SK-N-MC (cell line): ENCODE results near the gene MTCP1.

Source experiments
- DNase-seq: peaks from one replicate; pipeline ENCODE4 v3.0.0-alpha.2; 2011; ENCODE audit warnings: low read depth, low spot score
- H3K27ac ChIP-seq: fragments of 200-600 bp; sonication (generic); 2 replicates; pipeline ENCODE4 v1.5.1; 2016; ENCODE audit warnings: mixed run types
- H3K36me3 ChIP-seq: fragments of 200-600 bp; sonication (generic); 2 replicates; pipeline ENCODE4 v1.6.1; 2017; ENCODE audit warnings: antibody characterized with exemption, low read length, mixed read lengths; ENCODE audit not compliant: insufficient read depth
- H3K4me3 ChIP-seq: fragments of 200-600 bp; sonication (generic); 2 replicates; pipeline ENCODE4 v1.5.1; 2016
- H3K9ac ChIP-seq: fragments of 200-600 bp; sonication (generic); 2 replicates; pipeline ENCODE4 v1.8.0; 2017; ENCODE audit warnings: mixed run types, mixed read lengths; ENCODE audit not compliant: insufficient read length
- H3K9me3 ChIP-seq: fragments of 200-600 bp; sonication (generic); 2 replicates; pipeline ENCODE4 v1.6.1; 2017; ENCODE audit warnings: low read depth, mild to moderate bottlenecking, antibody characterized with exemption, low read length, moderate library complexity, mixed read lengths
- EZH2 ChIP-seq: fragments of 200-600 bp; sonication (generic); IDR thresholded peaks from one replicate; pipeline ENCODE4 v1.6.1; 2017; ENCODE audit warnings: antibody characterized with exemption
- FOXP2 ChIP-seq: optimal IDR thresholded peaks from 2 replicates; pipeline ENCODE3; 2011; ENCODE audit warnings: mild to moderate bottlenecking, moderate library complexity; ENCODE audit not compliant: insufficient read depth; ENCODE audit errors: extremely low read length, control extremely low read depth
- POLR2AphosphoS5 ChIP-seq: IDR thresholded peaks from 2 replicates; pipeline ENCODE4 v1.6.1; 2012; ENCODE audit warnings: mild to moderate bottlenecking, low read depth, low read length, borderline replicate concordance

MTCP1 gene

DNA sequence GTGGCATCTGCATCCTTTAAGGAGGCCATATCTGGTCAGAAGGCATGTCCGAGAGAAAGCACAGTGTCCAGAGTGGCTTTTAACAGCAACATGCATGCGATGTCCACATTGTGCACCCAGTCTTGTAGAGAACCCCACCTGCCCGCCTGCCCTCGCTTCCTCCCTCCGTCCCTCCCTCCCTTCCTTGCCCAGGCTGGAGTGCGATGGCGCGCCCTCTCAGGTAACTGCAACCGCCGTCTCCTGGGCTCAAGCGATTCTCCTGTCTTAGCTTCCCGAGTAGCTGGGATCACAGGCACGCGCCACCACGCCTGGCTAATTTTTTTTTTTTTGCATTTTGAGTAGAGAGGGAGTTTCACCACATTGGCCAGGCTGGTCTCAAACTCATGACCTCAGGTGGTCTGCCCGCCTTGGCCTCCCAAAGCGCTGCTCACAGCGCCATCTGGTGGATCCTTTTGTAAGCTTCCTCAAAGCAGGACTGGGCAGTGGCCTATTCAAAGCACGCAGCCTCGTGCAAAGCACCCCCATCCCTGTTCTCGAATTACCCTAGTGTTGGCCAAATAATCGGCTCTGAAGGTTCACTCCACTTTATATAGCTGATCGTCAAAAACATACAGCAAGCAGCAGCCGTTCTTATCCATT lies 15.4 kb upstream of the MTCP1 start:
- H3K36me3 ChIP-seq = peaks cover 3% of the 10 kb centered on the region; the same call in 1 of the 2 replicates
- H3K9ac ChIP-seq = no peak overlapping the region
- no peak overlapping the region for H3K4me3 ChIP-seq
- no peak for DNase-seq
- H3K27ac ChIP-seq = no peak overlapping the region
- H3K9me3 ChIP-seq = no peaks in the 10 kb centered on the region
- TF ChIP-seq EZH2 = no peak
- no peak for TF ChIP-seq FOXP2
- no peak for TF ChIP-seq POLR2AphosphoS5

- DNase-seq = no peak
- Histone ChIP-seq H3K4me3 (peak overlapping the region; percentile 85), H3K27ac (no peak overlapping the region), H3K9me3 (no peaks in the 10 kb centered on the region), H3K9ac (peak overlapping the region; percentile 83), H3K36me3 (peaks cover 10% of the 10 kb centered on the region; the same call in 1 of the 2 replicates)
- TF ChIP-seq POLR2AphosphoS5 (no peak), FOXP2 (no peak), EZH2 (no peak)
Observed at GRCh38 chrX:155071694-155072280, 851 bp upstream of the MTCP1 start.

DNA sequence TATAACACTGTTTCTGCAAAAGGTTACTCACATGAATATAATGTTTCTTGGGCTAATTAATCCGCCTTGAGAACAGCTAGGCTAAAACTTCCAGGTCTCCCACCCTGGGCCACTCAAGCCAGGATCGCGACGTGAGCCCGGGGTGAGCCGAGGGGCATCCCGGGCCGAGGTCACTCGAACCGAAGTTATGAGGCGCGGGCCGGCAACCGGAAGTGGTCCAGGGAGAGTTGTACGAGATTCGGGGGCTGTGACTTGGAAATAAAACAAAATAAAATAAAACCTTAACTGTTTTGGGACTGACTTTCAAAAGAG lies 317 bp downstream of the MTCP1 start:
- Histone ChIP-seq H3K9ac (peak overlapping the region; percentile 75), H3K27ac (no peak overlapping the region), H3K36me3 (peaks cover 8% of the 10 kb centered on the region; the same call in 1 of the 2 replicates), H3K9me3 (no peaks in the 10 kb centered on the region), H3K4me3 (peak overlapping the region; percentile 86)
- no peak for TF ChIP-seq FOXP2
- no peak for TF ChIP-seq EZH2
- no peak for TF ChIP-seq POLR2AphosphoS5
- DNase-seq = no peak

DNA sequence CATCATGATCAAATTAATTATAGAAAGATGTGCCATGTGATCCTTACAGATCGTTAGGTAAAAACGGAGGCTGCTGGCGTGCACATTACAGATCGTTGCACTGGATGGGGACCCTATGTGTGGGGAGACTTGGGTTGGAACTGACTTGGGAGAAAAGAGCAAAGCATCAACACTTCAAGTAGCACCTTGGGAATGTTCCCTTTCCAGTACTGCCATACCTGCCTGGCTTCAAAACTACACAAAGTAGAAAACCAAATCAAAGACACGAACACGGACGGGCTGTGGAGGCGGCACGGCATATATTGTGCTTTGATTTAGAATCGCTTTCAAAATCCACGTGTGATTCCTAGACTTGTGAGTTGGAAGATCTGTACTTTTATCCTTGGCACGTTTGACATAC lies 898 bp downstream of the MTCP1 start:
- H3K36me3 ChIP-seq = 0 out of 2 replicates have a peak, but pooled peaks cover 3% of the 10 kb centered on the region
- H3K27ac ChIP-seq = no peak overlapping the region
- H3K9me3 ChIP-seq = no peaks in the 10 kb centered on the region
- H3K9ac ChIP-seq = peak overlapping the region; percentile 75
- H3K4me3 ChIP-seq = peak overlapping the region; percentile 86
- DNase-seq = no peak
- TF ChIP-seq EZH2 (no peak), POLR2AphosphoS5 (no peak), FOXP2 (no peak)

DNA sequence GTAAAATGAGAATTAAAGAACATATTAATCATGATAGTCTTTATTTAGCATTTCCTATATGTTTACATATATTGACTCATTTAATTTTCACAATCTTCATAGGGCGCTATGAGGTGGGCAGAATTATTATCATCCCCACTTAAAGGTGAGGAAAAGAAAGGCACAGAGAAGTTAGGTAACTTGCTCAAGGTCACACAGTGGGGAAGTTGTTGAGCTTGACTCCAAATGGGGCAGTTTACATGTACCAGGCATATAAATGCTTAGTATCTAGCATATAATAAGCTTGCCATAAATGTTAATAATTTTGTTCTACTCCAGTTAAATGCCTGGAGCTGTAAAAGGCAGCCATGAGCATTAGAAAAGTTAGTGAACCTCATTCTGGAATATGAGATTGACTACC lies 1.5 kb downstream of the MTCP1 start:
- no peak for DNase-seq
- TF ChIP-seq POLR2AphosphoS5 (no peak), FOXP2 (no peak), EZH2 (no peak)
- 0 out of 2 replicates have a peak, but pooled peaks cover 3% of the 10 kb centered on the region for H3K36me3 ChIP-seq
- no peaks in the 10 kb centered on the region for H3K9me3 ChIP-seq
- H3K4me3 ChIP-seq = peak overlapping the region; percentile 86
- no peak overlapping the region for H3K9ac ChIP-seq
- H3K27ac ChIP-seq = no peak overlapping the region

GRCh38 chrX:155068165-155068564 lies 2.8 kb downstream of the MTCP1 start:
- no peak overlapping the region for H3K27ac ChIP-seq
- H3K9ac ChIP-seq = no peak overlapping the region
- H3K9me3 ChIP-seq = no peaks in the 10 kb centered on the region
- no peaks in the 10 kb centered on the region for H3K36me3 ChIP-seq
- TF ChIP-seq FOXP2 (no peak), POLR2AphosphoS5 (no peak)
- no peak for DNase-seq
- H3K4me3 ChIP-seq = no peak overlapping the region

DNA sequence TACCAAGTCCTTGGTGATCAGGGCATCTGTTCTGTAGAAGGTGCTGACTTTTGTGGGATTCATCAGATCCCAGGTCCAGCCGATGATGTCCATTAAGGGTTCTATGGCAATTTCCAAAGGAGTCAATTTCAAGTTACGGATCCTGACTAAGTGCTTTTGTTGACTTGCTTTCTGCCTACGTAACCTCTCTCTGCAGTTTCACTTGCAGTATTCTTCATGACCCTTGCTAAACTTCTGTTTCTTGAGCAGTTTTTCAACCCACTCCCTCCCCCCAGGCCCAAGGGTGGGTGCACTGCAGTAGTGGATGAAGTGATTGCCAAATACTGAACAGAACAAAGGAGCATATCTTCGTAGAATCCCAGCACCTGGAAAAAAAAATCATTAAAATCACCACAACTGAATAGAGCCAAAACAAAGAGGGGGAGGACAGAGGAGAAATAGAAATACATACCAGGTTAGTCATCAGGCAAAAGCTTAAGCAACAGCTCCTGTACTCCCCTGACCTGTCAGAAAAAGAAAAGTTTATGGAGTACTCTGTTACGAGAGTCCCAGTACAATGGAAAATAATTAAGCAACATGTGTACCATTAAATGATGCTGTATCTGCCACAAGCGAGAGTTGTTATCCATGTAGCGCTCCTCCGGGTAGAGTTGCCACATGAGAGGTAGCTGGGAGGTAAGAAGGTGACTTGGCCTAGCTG lies 5.8 kb downstream of the MTCP1 start:
- no peak overlapping the region for H3K9ac ChIP-seq
- DNase-seq = no peak
- 0 out of 2 replicates have a peak overlapping the region, but pooled peaks have one; percentile 17 for H3K4me3 ChIP-seq
- H3K36me3 ChIP-seq = no peaks in the 10 kb centered on the region; the same call in 1 of the 2 replicates
- H3K27ac ChIP-seq = peak overlapping the region; percentile 37; the same call in 1 of the 2 replicates
- no peaks in the 10 kb centered on the region for H3K9me3 ChIP-seq
- TF ChIP-seq EZH2 (no peak), POLR2AphosphoS5 (no peak), FOXP2 (no peak)

DNA sequence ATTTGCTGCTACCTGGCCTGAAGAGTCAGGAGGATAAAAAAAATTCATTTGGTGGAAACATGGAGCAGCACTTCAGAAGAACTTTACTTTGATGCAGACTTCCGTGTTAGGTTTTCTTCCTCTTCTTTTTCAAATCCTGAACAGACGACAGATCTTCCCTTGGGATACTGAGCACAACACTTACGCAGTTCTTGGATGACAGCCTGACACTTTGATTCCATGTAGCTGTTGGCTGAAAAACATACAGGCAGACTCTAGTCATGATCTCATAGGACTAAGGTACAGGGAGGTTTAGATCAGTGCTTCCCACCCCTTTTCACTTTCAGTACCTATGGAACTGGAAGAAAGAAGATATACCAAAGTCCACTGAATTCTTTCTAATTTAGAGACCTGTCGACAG lies 9.2 kb downstream of the MTCP1 start:
- no peaks in the 10 kb centered on the region; the same call in 1 of the 2 replicates for H3K36me3 ChIP-seq
- no peak for DNase-seq
- H3K27ac ChIP-seq = no peak overlapping the region
- H3K9me3 ChIP-seq = no peaks in the 10 kb centered on the region
- no peak overlapping the region for H3K9ac ChIP-seq
- no peak for TF ChIP-seq EZH2
- TF ChIP-seq POLR2AphosphoS5 = no peak
- no peak for TF ChIP-seq FOXP2
- no peak overlapping the region for H3K4me3 ChIP-seq
